K562 (cell line): ENCODE measurements around the gene SIGLEC1. TPM values are rescaled to one million over a fixed set of nuclear protein-coding genes. Genes with fewer than 3 reads are reported as not detected.

ENCODE experiments used
- ATAC-seq: fragments of 200-7000 bp; cut with Tn5 transposase; 3 replicates; pipeline ENCODE4 v1.9.1; 2020; ENCODE audit warnings: moderate library complexity
- BruUV-seq: library from RNA; stranded (reverse); fragments of 400-500 nt; replicated peaks from 2 replicates; lab custom pipeline; 2021; lab: Mats Ljungman, UMichigan
- CTCF ChIA-PET: fragments of 300-600 bp; formaldehyde crosslinking; extraction: SDS; loops from one replicate; lab custom pipeline; 2021; ENCODE audit warnings: low intra/inter-chr PET ratio; lab: Yijun Ruan, JAX
- POLR2A ChIA-PET: fragments of 300-600, 350-650 bp; sonication (Branson Sonifier 250); formaldehyde crosslinking; extraction: SDS; loops from one replicate; lab custom pipeline; 2021; ENCODE audit warnings: antibody characterized with exemption, inconsistent platforms; lab: Yijun Ruan, JAX
- DNase-seq, 4 experiments: peaks; one replicate each; pipeline versions ENCODE4 v3.0.0 to v3.0.0-alpha.2; 2011 to 2018; ENCODE audit warnings: low spot score in 3 of 4, mixed read lengths in 3 of 4; ENCODE audit errors: extremely low read depth in 1 of 4
- FAIRE-seq: peaks from 2 replicates; lab custom pipeline; 2011; peaks lifted over from hg19 to GRCh38; lab: Jason Lieb, UNC
- H2AFZ ChIP-seq: 2 replicates; pipeline ENCODE4 v1.6.0; 2011; ENCODE audit warnings: low read depth, low read length, control low read depth, inconsistent platforms
- H3K27ac ChIP-seq: fragments of 200-600 bp; 3 replicates; pipeline ENCODE4 v1.8.0; 2011; ENCODE audit warnings: low read depth, mild to moderate bottlenecking, control low read depth, inconsistent platforms, low read length, moderate library complexity, mixed read lengths; ENCODE audit errors: extremely low read depth
- H3K27me3 ChIP-seq, 2 experiments: fragments of 300-600 bp in 1 of 2; 2 replicates in 1 of 2; 3 replicates in 1 of 2; pipeline versions ENCODE4 v1.6.0 to v1.8.0; 2011; ENCODE audit warnings: inconsistent platforms in 2 of 2, low read length in 2 of 2, mild to moderate bottlenecking in 1 of 2, mixed read lengths in 1 of 2, moderate library complexity in 1 of 2; ENCODE audit not compliant: control insufficient read depth in 2 of 2, insufficient read depth in 2 of 2
- H3K36me3 ChIP-seq: fragments of 300-600 bp; 3 replicates; pipeline ENCODE4 v1.8.0; 2011; ENCODE audit warnings: mild to moderate bottlenecking, low read length, inconsistent platforms; ENCODE audit not compliant: control insufficient read depth, insufficient read depth
- H3K4me1 ChIP-seq, 2 experiments: fragments of 200-600 bp in 1 of 2; replicated peaks in 1 of 2; 2 replicates in 1 of 2; 3 replicates in 1 of 2; pipeline versions ENCODE4 v1.5.1 to v1.8.0; 2011; ENCODE audit warnings: inconsistent platforms in 2 of 2, low read length in 2 of 2, mild to moderate bottlenecking in 1 of 2, mixed read lengths in 1 of 2, moderate library complexity in 1 of 2; ENCODE audit not compliant: control insufficient read depth in 2 of 2, insufficient read depth in 2 of 2
- H3K4me2 ChIP-seq: 2 replicates; pipeline ENCODE4 v1.6.1; 2011; ENCODE audit warnings: low read length, control low read depth, inconsistent platforms, mixed read lengths; ENCODE audit not compliant: insufficient read depth
- H3K4me3 ChIP-seq: fragments of 200-600 bp; sonication (generic), shearing (Covaris generic); 2 replicates; pipeline ENCODE4 v1.5.1; 2016; ENCODE audit warnings: control low read depth, inconsistent platforms
- H3K79me2 ChIP-seq: fragments of 200-600 bp; 3 replicates; pipeline ENCODE4 v1.8.0; 2011; ENCODE audit warnings: low read length, inconsistent platforms; ENCODE audit not compliant: control insufficient read depth, insufficient read depth
- H3K9ac ChIP-seq, 2 experiments: 2 replicates each; pipeline versions ENCODE4 v1.6.0 to v1.6.1; 2011; ENCODE audit warnings: low read depth in 2 of 2, low read length in 2 of 2, control low read depth in 1 of 2, inconsistent platforms in 1 of 2, mild to moderate bottlenecking in 1 of 2, mixed read lengths in 1 of 2; ENCODE audit not compliant: insufficient read depth in 1 of 2
- H3K9me1 ChIP-seq: one replicate; pipeline ENCODE4 v1.6.0; 2011; ENCODE audit warnings: inconsistent platforms, mild to moderate bottlenecking, low read length, moderate library complexity; ENCODE audit not compliant: control insufficient read depth, insufficient read depth
- H3K9me3 ChIP-seq: replicated peaks from 2 replicates; pipeline ENCODE4 v1.5.1; 2011; ENCODE audit warnings: low read depth, low read length, inconsistent platforms; ENCODE audit not compliant: control insufficient read depth, insufficient read depth
- H4K20me1 ChIP-seq: replicated peaks from 2 replicates; pipeline ENCODE4 v1.6.1; 2011; ENCODE audit warnings: low read length, inconsistent platforms, mixed read lengths; ENCODE audit not compliant: control insufficient read depth, insufficient read depth
- CBX1 ChIP-seq: sonication (generic); IDR thresholded peaks from 2 replicates; pipeline ENCODE4 v1.6.1; 2016; ENCODE audit warnings: antibody characterized with exemption, low read depth, mild to moderate bottlenecking
- DLX4 ChIP-seq: fragments of 250-450 bp; sonication (Bioruptor Pico); IDR thresholded peaks from 2 replicates; pipeline ENCODE4 v1.6.1; 2021; ENCODE audit warnings: mild to moderate bottlenecking
- E2F5 ChIP-seq: sonication (generic); formaldehyde crosslinking; IDR thresholded peaks from 2 replicates; pipeline ENCODE4 v1.8.0; 2022; ENCODE audit warnings: mild to moderate bottlenecking, missing genetic modification reagents
- ELK1 ChIP-seq: sonication (generic); formaldehyde crosslinking; IDR thresholded peaks from 2 replicates; pipeline ENCODE4 v1.8.1; 2022; ENCODE audit warnings: missing genetic modification reagents
- KAT8 ChIP-seq: fragments of 450-650 bp; IDR thresholded peaks from 2 replicates; pipeline ENCODE4 v1.6.1; 2016; ENCODE audit warnings: low read depth, mild to moderate bottlenecking
- SIN3B ChIP-seq: fragments of 450-650 bp; IDR thresholded peaks from 2 replicates; pipeline ENCODE4 v1.6.1; 2017; ENCODE audit warnings: low read depth, mild to moderate bottlenecking, moderate library complexity
- SRF ChIP-seq, 2 experiments: fragments of 250-450, 450-650 bp in 1 of 2; sonication (Bioruptor Pico) in 1 of 2; sonication (generic) in 1 of 2; formaldehyde crosslinking; IDR thresholded peaks; 2 replicates each; pipeline versions ENCODE4 v1.5.0 to v1.5.1; 2020 to 2022; ENCODE audit warnings: mild to moderate bottlenecking in 1 of 2, missing genetic modification reagents in 1 of 2
- ZFP36 ChIP-seq: fragments of 150-350 bp; IDR thresholded peaks from 2 replicates; pipeline ENCODE4 v1.6.1; 2018; ENCODE audit warnings: low read length, low read depth; ENCODE audit not compliant: partially characterized antibody
- ZFP91 ChIP-seq: sonication (generic); formaldehyde crosslinking; IDR thresholded peaks from 2 replicates; pipeline ENCODE4 v1.8.0; 2022; ENCODE audit warnings: mild to moderate bottlenecking, missing genetic modification reagents
- ZNF280B ChIP-seq: fragments of 250-450 bp; sonication (Bioruptor Pico); IDR thresholded peaks from 2 replicates; pipeline ENCODE4 v1.5.1; 2021; ENCODE audit warnings: mild to moderate bottlenecking
- ZNF740 ChIP-seq, 3 experiments: fragments of 200-800 bp in 1 of 3; sonication (Bioruptor generic) in 1 of 3; sonication (generic) in 1 of 3; formaldehyde crosslinking in 1 of 3; IDR thresholded peaks; 2 replicates each; pipeline versions ENCODE4 v1.6.1 to v1.8.0; 2016 to 2022; ENCODE audit warnings: mild to moderate bottlenecking in 2 of 3, missing compliant biosample characterization in 2 of 3, missing genetic modification characterization in 2 of 3, missing genetic modification reagents in 1 of 3
- WGBS: fragments of 100-300 bp; shearing (Covaris generic); methylation state at CpG from one replicate; pipeline ENCODE4 v1.1.6; 2016; ENCODE audit warnings: low coverage, mixed read lengths; ENCODE audit not compliant: insufficient coverage; ENCODE audit errors: missing lambda C conversion rate; 5-methylcytosine and 5-hydroxymethylcytosine counted together
- in situ Hi-C: fragments of 300-500 bp; cut with MboI; formaldehyde crosslinking; loops from 4 replicates; pipeline ENCODE4 v1.15.0; 2018; ENCODE audit warnings: inconsistent platforms, mixed read lengths
- intact Hi-C: fragments of 100-400 bp; cut with micrococcal nuclease; formaldehyde crosslinking; loops from 2 replicates; pipeline ENCODE4 v1.14.2; 2022
- polyA plus RNA-seq, 8 experiments: library from polyadenylated mRNA; depleted of rRNA in 4 of 8; stranded (reverse) in 5 of 8; unstranded in 3 of 8; fragments of >200 nt; fragmentation: Nextera tagmentation in 2 of 8; fragmentation: Illumina TruSeq in 1 of 8; extraction: Ambion mirVana in 2 of 8; extraction: Trizol in 1 of 8; gene quantifications; 2 replicates each; pipeline versions ENCODE4 v1.2.1 to v1.2.3, GENCODE V29; 2011 to 2014; ENCODE audit warnings: inconsistent platforms in 1 of 8, missing spikeins in 1 of 8
- total RNA-seq, 7 experiments: library from RNA; depleted of rRNA in 6 of 7; stranded (reverse); fragments of >200 nt in 6 of 7; fragmentation: Illumina TruSeq in 2 of 7; extraction: Trizol in 2 of 7; gene quantifications; 2 replicates each; pipeline versions ENCODE4 v1.2.1 to v1.2.3, GENCODE V29; 2011 to 2021; ENCODE audit warnings: low replicate concordance in 1 of 7

Gene SIGLEC1
- total and polyA plus RNA-seq, 9 of the 15 experiments (the other 6 are each of a cell fraction or from before 2014, with no cell fraction given), result 0.05 to 0.07 TPM; not detected in 7

GRCh38 chr20:3696745-3697587 is 15.4 kb downstream of the SIGLEC1 start:
- H3K36me3 ChIP-seq, result no peaks in the 10 kb centered on the region
- H3K79me2 ChIP-seq, result no peaks in the 10 kb centered on the region
- no peaks in the 10 kb centered on the region for H4K20me1 ChIP-seq
- DNase-seq (no peak), FAIRE-seq (no peak), ATAC-seq (no peak)
- H2AFZ ChIP-seq, result no peak overlapping the region
- intact Hi-C loops, result no loop called here
- in situ Hi-C loops, result no loop called here
- H3K27me3 ChIP-seq, result peaks cover 0 to 34% of the 10 kb centered on the region in 2 experiments; a peak in 3 of 5 replicates
- no peak overlapping the region for H3K9ac ChIP-seq
- ChIA-PET POLR2A (interaction anchor here (0.6 to 1.3 kb wide), 4 partner anchors 10 to 267 kb away, joined by 3 to 4 read pairs (median 3); no protein-coding TSS in a partner anchor), CTCF (no interaction called here)
- no peaks in the 10 kb centered on the region for H3K9me1 ChIP-seq
- no peak overlapping the region for H3K4me3 ChIP-seq
- H3K9me3 ChIP-seq, result no peaks in the 10 kb centered on the region
- no TSS peak for BruUV-seq
- 31% methylated on average over 12 of the region's 15 CpGs for WGBS
- H3K4me1 ChIP-seq, result peaks cover 0 to 28% of the 10 kb centered on the region in 2 experiments; a peak in 2 of 5 replicates
- no peak overlapping the region for H3K27ac ChIP-seq
- no peak overlapping the region for H3K4me2 ChIP-seq
- no peak for TF ChIP-seq ZNF740 (CRISPR knock-in tag; IDR thresholded peaks at IDR 0.05)
- TF ChIP-seq ZNF740 (tag; IDR thresholded peaks at IDR 0.05), result no peak
- no peak for TF ChIP-seq KAT8
- TF ChIP-seq ZFP36, result no peak
- no peak for TF ChIP-seq DLX4
- no peak for TF ChIP-seq ZFP91
- TF ChIP-seq CBX1, result no peak
- no peak for TF ChIP-seq SIN3B
- no peak for TF ChIP-seq ELK1
- TF ChIP-seq SRF (CRISPR knock-in tag; IDR thresholded peaks at IDR 0.05), result no peak
- no peak for TF ChIP-seq E2F5
- no peak for TF ChIP-seq ZNF280B (CRISPR knock-in tag)
